H1 (cell line): ENCODE measurements around the gene LYVE1. TPM values are rescaled to one million over a fixed set of nuclear protein-coding genes. Genes with fewer than 3 reads are reported as not detected.

Source experiments
- CTCF ChIA-PET: fragments of 300-600 bp; sonication (Branson Sonifier 250); formaldehyde crosslinking; loops from one replicate; lab custom pipeline; 2021; ENCODE audit not compliant: partially characterized antibody; lab: Charles Lee
- POLR2A ChIA-PET: fragments of 300-600 bp; sonication (Branson Sonifier 250); formaldehyde crosslinking; loops from one replicate; lab custom pipeline; 2021; ENCODE audit warnings: inconsistent platforms; ENCODE audit not compliant: partially characterized antibody; lab: Charles Lee
- DNase-seq, 2 experiments: peaks; one replicate each; pipeline versions ENCODE4 v3.0.0 to v3.0.0-alpha.2; 2010 to 2022; ENCODE audit warnings: low spot score in 2 of 2, low read depth in 1 of 2, mixed read lengths in 1 of 2
- FAIRE-seq: peaks from 2 replicates; lab custom pipeline; 2011; peaks lifted over from hg19 to GRCh38; lab: Jason Lieb, UNC
- H2AFZ ChIP-seq: 2 replicates; pipeline ENCODE4 v1.8.1; 2012; ENCODE audit warnings: low read length, inconsistent platforms
- H2AK5ac ChIP-seq: 2 replicates; pipeline ENCODE4 v1.6.1; 2013; ENCODE audit warnings: low read depth, low read length
- H2BK120ac ChIP-seq: replicated peaks from 2 replicates; pipeline ENCODE3; 2013; ENCODE audit warnings: low read depth, low read length, inconsistent platforms
- H2BK12ac ChIP-seq: 2 replicates; pipeline ENCODE4 v1.6.1; 2013; ENCODE audit warnings: low read depth, low read length
- H2BK15ac ChIP-seq: 2 replicates; pipeline ENCODE4 v1.6.1; 2013; ENCODE audit warnings: low read length
- H2BK20ac ChIP-seq: 2 replicates; pipeline ENCODE4 v1.6.1; 2013; ENCODE audit warnings: low read length
- H2BK5ac ChIP-seq: 2 replicates; pipeline ENCODE4 v1.6.1; 2013; ENCODE audit warnings: low read depth, low read length
- H3K14ac ChIP-seq: 2 replicates; pipeline ENCODE4 v1.6.1; 2013; ENCODE audit warnings: inconsistent platforms; ENCODE audit not compliant: insufficient read length
- H3K18ac ChIP-seq: 2 replicates; pipeline ENCODE4 v1.6.1; 2013; ENCODE audit warnings: low read length; ENCODE audit errors: extremely low read depth
- H3K23ac ChIP-seq: 2 replicates; pipeline ENCODE4 v1.6.1; 2013; ENCODE audit warnings: inconsistent platforms; ENCODE audit not compliant: insufficient read length
- H3K23me2 ChIP-seq: 2 replicates; pipeline ENCODE4 v1.6.1; 2013; ENCODE audit warnings: low read depth, low read length
- H3K27ac ChIP-seq: 2 replicates; pipeline ENCODE4 v1.6.1; 2011; ENCODE audit warnings: low read depth, low read length, inconsistent platforms
- H3K27me3 ChIP-seq, 4 experiments: replicated peaks in 1 of 4; 1 replicate in 1 of 4; 2 replicates in 3 of 4; pipeline versions ENCODE4 v1.6.1 to v1.8.1; 2011 to 2013; ENCODE audit warnings: low read length in 3 of 4, mild to moderate bottlenecking in 3 of 4, inconsistent platforms in 2 of 4, mixed read lengths in 2 of 4, moderate library complexity in 1 of 4; ENCODE audit not compliant: control insufficient read depth in 3 of 4, insufficient read depth in 3 of 4; ENCODE audit errors: extremely low read depth in 1 of 4
- H3K36me3 ChIP-seq, 4 experiments: 2 replicates each; pipeline versions ENCODE4 v1.6.1 to v1.8.1; 2011 to 2013; ENCODE audit warnings: mild to moderate bottlenecking in 4 of 4, low read length in 3 of 4, moderate library complexity in 2 of 4, control low read depth in 1 of 4, inconsistent platforms in 1 of 4; ENCODE audit not compliant: insufficient read depth in 4 of 4, control insufficient read depth in 2 of 4
- H3K4ac ChIP-seq: replicated peaks from 2 replicates; pipeline ENCODE3; 2013; ENCODE audit warnings: low read length, low read depth, mixed read lengths, inconsistent platforms; ENCODE audit not compliant: insufficient read length
- H3K4me1 ChIP-seq, 4 experiments: replicated peaks in 1 of 4; 1 replicate in 1 of 4; 2 replicates in 3 of 4; pipeline versions ENCODE4 v1.6.1 to v1.8.1; 2011 to 2013; ENCODE audit warnings: low read length in 3 of 4, inconsistent platforms in 2 of 4, mixed read lengths in 1 of 4; ENCODE audit not compliant: insufficient read depth in 4 of 4, control insufficient read depth in 3 of 4
- H3K4me2 ChIP-seq, 2 experiments: 2 replicates each; pipeline versions ENCODE4 v1.6.1 to v1.8.1; 2011 to 2013; ENCODE audit warnings: low read depth in 2 of 2, low read length in 2 of 2, control low read depth in 1 of 2, inconsistent platforms in 1 of 2, mild to moderate bottlenecking in 1 of 2; ENCODE audit not compliant: insufficient read depth in 1 of 2
- H3K4me3 ChIP-seq, 4 experiments: fragments of 200-600, 300-600 bp in 1 of 4; sonication (generic), shearing (Covaris generic), sonication (Bioruptor Twin) in 1 of 4; 2 replicates each; pipeline versions ENCODE4 v1.5.1 to v1.8.1; 2011 to 2016; ENCODE audit warnings: low read length in 4 of 4, low read depth in 3 of 4, control low read depth in 2 of 4, inconsistent platforms in 2 of 4, mild to moderate bottlenecking in 2 of 4, mixed read lengths in 1 of 4, moderate library complexity in 1 of 4; ENCODE audit not compliant: insufficient read depth in 2 of 4; ENCODE audit errors: extremely low read depth in 1 of 4
- H3K56ac ChIP-seq: replicated peaks from 2 replicates; pipeline ENCODE3; 2013; ENCODE audit warnings: low read depth, mild to moderate bottlenecking, mixed read lengths, low read length, inconsistent platforms; ENCODE audit not compliant: insufficient read length
- H3K79me1 ChIP-seq: 2 replicates; pipeline ENCODE4 v1.6.1; 2013; ENCODE audit warnings: low read depth, low read length, control low read depth
- H3K79me2 ChIP-seq, 2 experiments: 2 replicates each; pipeline versions ENCODE4 v1.6.1 to v1.8.1; 2012 to 2013; ENCODE audit warnings: low read length in 2 of 2, mild to moderate bottlenecking in 2 of 2, inconsistent platforms in 1 of 2; ENCODE audit not compliant: insufficient read depth in 2 of 2, control insufficient read depth in 1 of 2
- H3K9ac ChIP-seq, 4 experiments: replicated peaks in 1 of 4; 1 replicate in 1 of 4; 2 replicates in 3 of 4; pipeline versions ENCODE4 v1.6.1 to v1.8.1; 2011 to 2013; ENCODE audit warnings: low read depth in 3 of 4, low read length in 3 of 4, control low read depth in 2 of 4, mild to moderate bottlenecking in 2 of 4, moderate library complexity in 2 of 4, inconsistent platforms in 1 of 4; ENCODE audit errors: extremely low read depth in 1 of 4
- H3K9me3 ChIP-seq, 2 experiments: 2 replicates each; pipeline versions ENCODE4 v1.6.1 to v1.8.1; 2012 to 2013; ENCODE audit warnings: mild to moderate bottlenecking in 2 of 2, moderate library complexity in 2 of 2, control low read depth in 1 of 2, inconsistent platforms in 1 of 2, low read depth in 1 of 2, low read length in 1 of 2, mixed read lengths in 1 of 2; ENCODE audit not compliant: insufficient read depth in 2 of 2
- H4K20me1 ChIP-seq, 2 experiments: replicated peaks in 1 of 2; 2 replicates each; pipeline versions ENCODE3 to v1.8.1; 2011 to 2013; ENCODE audit warnings: inconsistent platforms in 2 of 2, low read length in 2 of 2, mild to moderate bottlenecking in 1 of 2; ENCODE audit not compliant: insufficient read depth in 2 of 2, control insufficient read depth in 1 of 2
- H4K5ac ChIP-seq: 2 replicates; pipeline ENCODE4 v1.6.1; 2013; ENCODE audit warnings: low read length, low read depth, mixed read lengths, inconsistent platforms; ENCODE audit not compliant: insufficient read length
- H4K8ac ChIP-seq: 2 replicates; pipeline ENCODE4 v1.8.0; 2013; ENCODE audit warnings: mild to moderate bottlenecking, moderate library complexity, low read length, inconsistent platforms; ENCODE audit not compliant: insufficient read depth; ENCODE audit errors: extremely low read depth
- H4K91ac ChIP-seq: replicated peaks from 2 replicates; pipeline ENCODE3; 2013; ENCODE audit warnings: low read length, mixed read lengths, inconsistent platforms; ENCODE audit not compliant: insufficient read length
- RBBP5 ChIP-seq: IDR thresholded peaks from 2 replicates; pipeline ENCODE4 v1.7.1; 2012; ENCODE audit warnings: low read depth, mild to moderate bottlenecking, inconsistent platforms, low read length, moderate library complexity, borderline replicate concordance
- WGBS, 2 experiments: shearing (Covaris generic) in 1 of 2; methylation state at CpG; one replicate each; pipeline versions ENCODE4 v1.1.6 to v1.1.7; 2013 to 2015; ENCODE audit warnings: low lambda C conversion rate in 2 of 2, mixed read lengths in 2 of 2, inconsistent platforms in 1 of 2, low coverage in 1 of 2, missing lambda C conversion rate in 1 of 2; ENCODE audit not compliant: insufficient replicate concordance in 2 of 2, insufficient coverage in 1 of 2, insufficient read length in 1 of 2; ENCODE audit errors: extremely low coverage in 1 of 2, missing lambda C conversion rate in 1 of 2; 5-methylcytosine and 5-hydroxymethylcytosine counted together
- polyA plus RNA-seq, 7 experiments: library from polyadenylated mRNA; depleted of rRNA in 3 of 7; stranded (reverse) in 5 of 7; unstranded in 2 of 7; fragments of >200 nt in 5 of 7; fragments of 200-250 nt in 2 of 7; gene quantifications; 1 replicate in 5 of 7; 2 replicates in 1 of 7; 4 replicates in 1 of 7; pipeline versions ENCODE4 v1.2.1 to v1.2.3, GENCODE V29; 2011 to 2013; ENCODE audit warnings: missing spikeins in 2 of 7, mixed read lengths in 2 of 7
- total RNA-seq: library from RNA; stranded (reverse); fragmentation: NEBNext Ultra II Directional; extraction: Animal tissue kit (Norgen Biotek cat#: 25700); gene quantifications from 2 replicates; pipeline ENCODE4 v1.2.1, GENCODE V29; 2021

Gene LYVE1
- total and polyA plus RNA-seq, 2 of the 8 experiments (the other 6 are each of a cell fraction or from before 2014, with no cell fraction given): 0.09 TPM; not detected in 1

DNA sequence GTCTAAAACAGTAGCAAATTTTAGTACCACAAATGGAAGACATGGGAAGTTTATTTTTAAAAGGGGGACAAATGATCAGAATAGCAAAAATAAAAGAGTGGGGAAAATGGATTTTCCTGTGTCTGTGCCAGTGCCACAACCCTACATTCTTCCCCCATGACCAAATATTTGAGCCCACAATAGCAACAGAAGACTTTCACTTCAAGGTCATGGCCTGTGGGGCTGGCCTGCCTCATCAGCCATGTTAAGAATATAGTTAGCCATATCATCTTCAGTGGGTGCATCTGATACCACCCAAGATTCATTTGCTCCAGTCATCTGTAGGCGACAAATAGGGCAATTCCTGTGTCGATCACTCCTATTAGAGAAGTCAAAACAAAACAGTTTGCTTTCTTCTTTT is 53.8 kb downstream of the LYVE1 start:
- no peak overlapping the region for H2BK20ac ChIP-seq
- H3K4me3 ChIP-seq: no peak overlapping the region
- no peaks in the 10 kb centered on the region for H3K27me3 ChIP-seq
- no peak overlapping the region for H3K9ac ChIP-seq
- H3K79me2 ChIP-seq: no peaks in the 10 kb centered on the region
- DNase-seq (no peak), FAIRE-seq (no peak)
- peaks cover 0 to 3% (median under 1%) of the 10 kb centered on the region in 4 experiments; a peak in 1 of 8 replicates for H3K36me3 ChIP-seq
- H3K14ac ChIP-seq: no peak overlapping the region
- no peak overlapping the region for H2AK5ac ChIP-seq
- H3K4me2 ChIP-seq: no peak overlapping the region
- ChIA-PET POLR2A (no interaction called here), CTCF (interaction anchor here (1.2 to 1.7 kb wide), 5 partner anchors 11 to 104 kb away, joined by 3 to 6 read pairs (median 3); partner anchors contain the start of gene AMPD3)
- 92% methylated on average over 2 of the region's 2 CpGs; no CpG with 5 or more reads in 1 of the 2 experiments for WGBS, 2 experiments
- no peak overlapping the region for H2AFZ ChIP-seq
- H3K56ac ChIP-seq: no peak overlapping the region
- H3K79me1 ChIP-seq: no peaks in the 10 kb centered on the region
- no peak overlapping the region for H3K18ac ChIP-seq
- no peak overlapping the region for H4K5ac ChIP-seq
- H3K4me1 ChIP-seq: peaks cover 2 to 7% (median 6%) of the 10 kb centered on the region in 4 experiments; a peak in 4 of 7 replicates
- no peaks in the 10 kb centered on the region for H4K20me1 ChIP-seq
- H2BK15ac ChIP-seq: no peak overlapping the region
- no peaks in the 10 kb centered on the region for H3K23me2 ChIP-seq
- H3K27ac ChIP-seq: no peak overlapping the region
- H4K8ac ChIP-seq: no peak overlapping the region
- no peak overlapping the region for H4K91ac ChIP-seq
- TF ChIP-seq RBBP5: no peak
- TF ChIP-seq, all 59 proteins: peak for 0
- Histone ChIP-seq H2BK12ac (no peak overlapping the region), H3K23ac (no peak overlapping the region), H3K9me3 (no peaks in the 10 kb centered on the region), H3K4ac (no peak overlapping the region), H2BK120ac (no peak overlapping the region), H2BK5ac (no peak overlapping the region)
